HepG2 (cell line): Measurements from ENCODE around the gene SULT6B1. TPM values are rescaled to one million over a fixed set of nuclear protein-coding genes. Genes with fewer than 3 reads are reported as not detected.

Experiments
- AGO2 ChIP-seq: fragments of 200-400 bp; formaldehyde crosslinking; optimal IDR thresholded peaks from 2 replicates; pipeline ENCODE3; 2017; ENCODE audit warnings: mild to moderate bottlenecking, low read depth, low read length, moderate library complexity
- FOXM1 ChIP-seq: sonication (generic); formaldehyde crosslinking; IDR thresholded peaks from 2 replicates; pipeline ENCODE4 v1.5.0; 2020; ENCODE audit warnings: missing genetic modification reagents
- NFE2 ChIP-seq: sonication (generic); formaldehyde crosslinking; IDR thresholded peaks from 2 replicates; pipeline ENCODE4 v1.4.0; 2020; ENCODE audit warnings: missing genetic modification reagents
- RFXAP ChIP-seq: sonication (generic); formaldehyde crosslinking; IDR thresholded peaks from 2 replicates; pipeline ENCODE4 v1.4.0; 2020; ENCODE audit warnings: missing genetic modification reagents, borderline replicate concordance
- SMAD3 ChIP-seq: sonication (generic); formaldehyde crosslinking; IDR thresholded peaks from 2 replicates; pipeline ENCODE4 v1.4.0; 2020; ENCODE audit warnings: missing genetic modification reagents
- SPEN ChIP-seq: sonication (generic); formaldehyde crosslinking; IDR thresholded peaks from 2 replicates; pipeline ENCODE4 v1.5.1; 2020; ENCODE audit warnings: low read depth, mild to moderate bottlenecking, missing genetic modification reagents
- TMF1 ChIP-seq: sonication (generic); formaldehyde crosslinking; IDR thresholded peaks from 2 replicates; pipeline ENCODE4 v1.8.1; 2022; ENCODE audit warnings: low read depth, missing genetic modification reagents
- ZBTB7A ChIP-seq: sonication (generic); formaldehyde crosslinking; IDR thresholded peaks from 2 replicates; pipeline ENCODE4 v1.8.0; 2022; ENCODE audit warnings: mild to moderate bottlenecking, missing genetic modification reagents
- ZNF138 ChIP-seq: sonication (generic); formaldehyde crosslinking; IDR thresholded peaks from 2 replicates; pipeline ENCODE4 v1.5.0; 2020; ENCODE audit warnings: mild to moderate bottlenecking, low read depth, missing genetic modification reagents
- ZNF432 ChIP-seq: sonication (generic); formaldehyde crosslinking; IDR thresholded peaks from 2 replicates; pipeline ENCODE4 v1.5.0; 2020; ENCODE audit warnings: missing genetic modification reagents, mild to moderate bottlenecking, borderline replicate concordance
- ZNF572 ChIP-seq: sonication (generic); formaldehyde crosslinking; IDR thresholded peaks from 2 replicates; pipeline ENCODE4 v1.5.1; 2020; ENCODE audit warnings: mild to moderate bottlenecking, missing genetic modification reagents
- ZNF772 ChIP-seq: sonication (generic); formaldehyde crosslinking; IDR thresholded peaks from 2 replicates; pipeline ENCODE4 v1.5.0; 2020; ENCODE audit warnings: mild to moderate bottlenecking, missing genetic modification reagents
- ZNF879 ChIP-seq: sonication (generic); formaldehyde crosslinking; IDR thresholded peaks from 2 replicates; pipeline ENCODE4 v1.8.1; 2023; ENCODE audit warnings: missing genetic modification reagents
- polyA plus RNA-seq, 8 experiments: library from polyadenylated mRNA; depleted of rRNA in 3 of 8; stranded (reverse) in 7 of 8; unstranded in 1 of 8; fragments of >200 nt; fragmentation: Illumina TruSeq in 4 of 8; extraction: Trizol in 4 of 8; gene quantifications; 2 replicates each; pipeline versions ENCODE4 v1.2.1 to v1.2.3, GENCODE V29; 2011 to 2016; ENCODE audit warnings: low read depth in 4 of 8, missing spikeins in 1 of 8, mixed read lengths in 1 of 8; ENCODE audit not compliant: insufficient read depth in 1 of 8
- total RNA-seq, 5 experiments: library from RNA; depleted of rRNA; stranded (reverse); fragments of >200 nt; fragmentation: Illumina TruSeq; extraction: Trizol; gene quantifications; 2 replicates each; pipeline ENCODE4 v1.2.3, GENCODE V29; 2016; ENCODE audit warnings: low read depth in 1 of 5
- TF ChIP-seq, protein P1 (sequence below): sonication (generic); formaldehyde crosslinking; IDR thresholded peaks from 2 replicates; pipeline ENCODE4 v1.5.1; 2020; ENCODE audit warnings: mild to moderate bottlenecking, missing genetic modification reagents, moderate library complexity
- TF ChIP-seq, protein P2 (sequence below): IDR thresholded peaks from 2 replicates; pipeline ENCODE4 v1.6.1; 2016; ENCODE audit warnings: low read depth, missing genetic modification reagents, missing compliant biosample characterization
- TF ChIP-seq, protein P3 (sequence below): sonication (generic); formaldehyde crosslinking; IDR thresholded peaks from 2 replicates; pipeline ENCODE4 v1.5.1; 2020; ENCODE audit warnings: mild to moderate bottlenecking, moderate library complexity, missing genetic modification reagents
- TF ChIP-seq, protein P4 (sequence below): sonication (generic); formaldehyde crosslinking; conservative IDR thresholded peaks from 2 replicates; pipeline ENCODE4 v1.4.0; 2020; ENCODE audit warnings: mild to moderate bottlenecking, missing genetic modification reagents, moderate library complexity

The SULT6B1 gene
- total and polyA plus RNA-seq, 2 of the 13 experiments (the other 11 are each of a cell fraction or from before 2014, with no cell fraction given), result not detected

DNA sequence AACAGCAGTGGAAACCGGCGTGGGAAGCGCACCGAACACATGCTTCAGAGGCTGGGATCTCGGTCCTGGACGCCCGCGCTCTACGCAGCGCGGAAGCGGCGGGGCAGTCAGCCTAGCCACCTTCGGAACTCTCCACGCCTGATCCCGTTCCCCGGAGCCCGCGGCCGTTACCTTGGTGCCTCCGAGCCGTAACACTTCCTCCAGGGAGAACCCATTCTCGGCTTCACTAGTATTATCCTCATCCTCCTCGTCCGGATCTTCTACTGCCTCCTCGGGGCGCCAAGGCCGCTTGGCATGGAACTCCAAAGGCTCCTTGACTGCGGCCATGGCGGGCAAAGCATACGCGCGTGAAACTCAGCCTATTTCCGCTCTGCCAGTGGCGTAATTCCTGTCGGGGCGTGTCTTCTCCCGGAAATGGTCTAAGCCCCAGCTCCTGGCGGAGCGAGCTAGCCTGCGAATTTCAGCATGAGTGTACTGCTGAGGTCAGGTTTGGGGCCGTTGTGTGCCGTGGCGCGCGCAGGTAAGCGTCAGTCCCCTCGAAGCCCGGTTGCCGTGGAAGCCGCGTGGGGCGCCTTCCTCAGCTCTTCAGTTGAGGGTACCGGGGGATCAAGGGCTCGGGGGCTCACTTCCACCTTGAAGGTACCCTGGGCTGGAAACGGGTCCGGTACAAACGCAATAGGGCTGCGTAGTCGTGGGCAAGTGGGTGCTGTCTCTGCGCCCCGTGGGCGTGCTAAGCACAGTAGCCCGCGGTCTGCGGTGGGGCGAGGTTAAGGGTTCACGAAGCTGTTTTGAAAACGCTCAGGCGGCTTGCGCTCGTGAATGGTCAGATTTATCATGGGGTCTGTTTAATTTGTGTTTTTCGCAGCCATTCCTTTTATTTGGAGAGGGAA is 43.0 kb upstream of the SULT6B1 start, which contains the start of the genes CEBPZ and NDUFAF7 (continued):
- peak; percentile 78 for TF ChIP-seq TMF1 (CRISPR knock-in tag)
- peak; percentile 64; the same call in 1 of the 2 replicates for TF ChIP-seq ZNF138 (CRISPR knock-in tag)
- TF ChIP-seq SMAD3 (CRISPR knock-in tag), result peak; percentile 97
- TF ChIP-seq RFXAP, result peak; percentile 35; the same call in 1 of the 2 replicates
- peak; percentile 95 for TF ChIP-seq ZNF572 (CRISPR knock-in tag)
- TF ChIP-seq FOXM1, result no peak
- TF ChIP-seq AGO2, result no peak
- TF ChIP-seq, protein P1, sequence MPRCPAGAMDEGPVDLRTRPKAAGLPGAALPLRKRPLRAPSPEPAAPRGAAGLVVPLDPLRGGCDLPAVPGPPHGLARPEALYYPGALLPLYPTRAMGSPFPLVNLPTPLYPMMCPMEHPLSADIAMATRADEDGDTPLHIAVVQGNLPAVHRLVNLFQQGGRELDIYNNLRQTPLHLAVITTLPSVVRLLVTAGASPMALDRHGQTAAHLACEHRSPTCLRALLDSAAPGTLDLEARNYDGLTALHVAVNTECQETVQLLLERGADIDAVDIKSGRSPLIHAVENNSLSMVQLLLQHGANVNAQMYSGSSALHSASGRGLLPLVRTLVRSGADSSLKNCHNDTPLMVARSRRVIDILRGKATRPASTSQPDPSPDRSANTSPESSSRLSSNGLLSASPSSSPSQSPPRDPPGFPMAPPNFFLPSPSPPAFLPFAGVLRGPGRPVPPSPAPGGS (CRISPR knock-in tag), result peak; percentile 68
- TF ChIP-seq, protein P2, sequence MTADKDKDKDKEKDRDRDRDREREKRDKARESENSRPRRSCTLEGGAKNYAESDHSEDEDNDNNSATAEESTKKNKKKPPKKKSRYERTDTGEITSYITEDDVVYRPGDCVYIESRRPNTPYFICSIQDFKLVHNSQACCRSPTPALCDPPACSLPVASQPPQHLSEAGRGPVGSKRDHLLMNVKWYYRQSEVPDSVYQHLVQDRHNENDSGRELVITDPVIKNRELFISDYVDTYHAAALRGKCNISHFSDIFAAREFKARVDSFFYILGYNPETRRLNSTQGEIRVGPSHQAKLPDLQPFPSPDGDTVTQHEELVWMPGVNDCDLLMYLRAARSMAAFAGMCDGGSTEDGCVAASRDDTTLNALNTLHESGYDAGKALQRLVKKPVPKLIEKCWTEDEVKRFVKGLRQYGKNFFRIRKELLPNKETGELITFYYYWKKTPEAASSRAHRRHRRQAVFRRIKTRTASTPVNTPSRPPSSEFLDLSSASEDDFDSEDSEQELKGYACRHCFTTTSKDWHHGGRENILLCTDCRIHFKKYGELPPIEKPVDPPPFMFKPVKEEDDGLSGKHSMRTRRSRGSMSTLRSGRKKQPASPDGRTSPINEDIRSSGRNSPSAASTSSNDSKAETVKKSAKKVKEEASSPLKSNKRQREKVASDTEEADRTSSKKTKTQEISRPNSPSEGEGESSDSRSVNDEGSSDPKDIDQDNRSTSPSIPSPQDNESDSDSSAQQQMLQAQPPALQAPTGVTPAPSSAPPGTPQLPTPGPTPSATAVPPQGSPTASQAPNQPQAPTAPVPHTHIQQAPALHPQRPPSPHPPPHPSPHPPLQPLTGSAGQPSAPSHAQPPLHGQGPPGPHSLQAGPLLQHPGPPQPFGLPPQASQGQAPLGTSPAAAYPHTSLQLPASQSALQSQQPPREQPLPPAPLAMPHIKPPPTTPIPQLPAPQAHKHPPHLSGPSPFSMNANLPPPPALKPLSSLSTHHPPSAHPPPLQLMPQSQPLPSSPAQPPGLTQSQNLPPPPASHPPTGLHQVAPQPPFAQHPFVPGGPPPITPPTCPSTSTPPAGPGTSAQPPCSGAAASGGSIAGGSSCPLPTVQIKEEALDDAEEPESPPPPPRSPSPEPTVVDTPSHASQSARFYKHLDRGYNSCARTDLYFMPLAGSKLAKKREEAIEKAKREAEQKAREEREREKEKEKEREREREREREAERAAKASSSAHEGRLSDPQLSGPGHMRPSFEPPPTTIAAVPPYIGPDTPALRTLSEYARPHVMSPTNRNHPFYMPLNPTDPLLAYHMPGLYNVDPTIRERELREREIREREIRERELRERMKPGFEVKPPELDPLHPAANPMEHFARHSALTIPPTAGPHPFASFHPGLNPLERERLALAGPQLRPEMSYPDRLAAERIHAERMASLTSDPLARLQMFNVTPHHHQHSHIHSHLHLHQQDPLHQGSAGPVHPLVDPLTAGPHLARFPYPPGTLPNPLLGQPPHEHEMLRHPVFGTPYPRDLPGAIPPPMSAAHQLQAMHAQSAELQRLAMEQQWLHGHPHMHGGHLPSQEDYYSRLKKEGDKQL (CRISPR knock-in tag), result peak; percentile 45
- TF ChIP-seq NFE2 (CRISPR knock-in tag), result no peak
- TF ChIP-seq ZNF772 (CRISPR knock-in tag), result peak; percentile 69
- TF ChIP-seq, protein P3, sequence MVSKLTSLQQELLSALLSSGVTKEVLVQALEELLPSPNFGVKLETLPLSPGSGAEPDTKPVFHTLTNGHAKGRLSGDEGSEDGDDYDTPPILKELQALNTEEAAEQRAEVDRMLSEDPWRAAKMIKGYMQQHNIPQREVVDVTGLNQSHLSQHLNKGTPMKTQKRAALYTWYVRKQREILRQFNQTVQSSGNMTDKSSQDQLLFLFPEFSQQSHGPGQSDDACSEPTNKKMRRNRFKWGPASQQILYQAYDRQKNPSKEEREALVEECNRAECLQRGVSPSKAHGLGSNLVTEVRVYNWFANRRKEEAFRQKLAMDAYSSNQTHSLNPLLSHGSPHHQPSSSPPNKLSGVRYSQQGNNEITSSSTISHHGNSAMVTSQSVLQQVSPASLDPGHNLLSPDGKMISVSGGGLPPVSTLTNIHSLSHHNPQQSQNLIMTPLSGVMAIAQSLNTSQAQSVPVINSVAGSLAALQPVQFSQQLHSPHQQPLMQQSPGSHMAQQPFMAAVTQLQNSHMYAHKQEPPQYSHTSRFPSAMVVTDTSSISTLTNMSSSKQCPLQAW, result peak; percentile 92; the same call in 1 of the 2 replicates
- TF ChIP-seq ZNF879 (CRISPR knock-in tag), result peak; percentile 95
- TF ChIP-seq SPEN (CRISPR knock-in tag), result peak; percentile 90; the same call in 1 of the 2 replicates
- TF ChIP-seq ZNF432 (CRISPR knock-in tag), result no peak
- no peak for TF ChIP-seq ZBTB7A (CRISPR knock-in tag)
- TF ChIP-seq, protein P4, sequence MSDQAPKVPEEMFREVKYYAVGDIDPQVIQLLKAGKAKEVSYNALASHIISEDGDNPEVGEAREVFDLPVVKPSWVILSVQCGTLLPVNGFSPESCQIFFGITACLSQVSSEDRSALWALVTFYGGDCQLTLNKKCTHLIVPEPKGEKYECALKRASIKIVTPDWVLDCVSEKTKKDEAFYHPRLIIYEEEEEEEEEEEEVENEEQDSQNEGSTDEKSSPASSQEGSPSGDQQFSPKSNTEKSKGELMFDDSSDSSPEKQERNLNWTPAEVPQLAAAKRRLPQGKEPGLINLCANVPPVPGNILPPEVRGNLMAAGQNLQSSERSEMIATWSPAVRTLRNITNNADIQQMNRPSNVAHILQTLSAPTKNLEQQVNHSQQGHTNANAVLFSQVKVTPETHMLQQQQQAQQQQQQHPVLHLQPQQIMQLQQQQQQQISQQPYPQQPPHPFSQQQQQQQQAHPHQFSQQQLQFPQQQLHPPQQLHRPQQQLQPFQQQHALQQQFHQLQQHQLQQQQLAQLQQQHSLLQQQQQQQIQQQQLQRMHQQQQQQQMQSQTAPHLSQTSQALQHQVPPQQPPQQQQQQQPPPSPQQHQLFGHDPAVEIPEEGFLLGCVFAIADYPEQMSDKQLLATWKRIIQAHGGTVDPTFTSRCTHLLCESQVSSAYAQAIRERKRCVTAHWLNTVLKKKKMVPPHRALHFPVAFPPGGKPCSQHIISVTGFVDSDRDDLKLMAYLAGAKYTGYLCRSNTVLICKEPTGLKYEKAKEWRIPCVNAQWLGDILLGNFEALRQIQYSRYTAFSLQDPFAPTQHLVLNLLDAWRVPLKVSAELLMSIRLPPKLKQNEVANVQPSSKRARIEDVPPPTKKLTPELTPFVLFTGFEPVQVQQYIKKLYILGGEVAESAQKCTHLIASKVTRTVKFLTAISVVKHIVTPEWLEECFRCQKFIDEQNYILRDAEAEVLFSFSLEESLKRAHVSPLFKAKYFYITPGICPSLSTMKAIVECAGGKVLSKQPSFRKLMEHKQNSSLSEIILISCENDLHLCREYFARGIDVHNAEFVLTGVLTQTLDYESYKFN (CRISPR knock-in tag), result peak; percentile 13; the same call in 1 of the 2 replicates
